SK-N-SH (cell line): ENCODE results near the gene PRKN. TPM values are rescaled to one million over a fixed set of nuclear protein-coding genes. Genes with fewer than 3 reads are reported as not detected.

Source experiments
- CTCF ChIA-PET: fragments of 300-600, 350-600 bp; formaldehyde crosslinking; extraction: SDS; loops from one replicate; lab custom pipeline; 2021; lab: Yijun Ruan, JAX
- POLR2A ChIA-PET: fragments of 350-600 bp; sonication (Branson Sonifier 250); formaldehyde crosslinking; extraction: SDS; loops from one replicate; lab custom pipeline; 2020; ENCODE audit warnings: antibody characterized with exemption, inconsistent platforms; lab: Yijun Ruan, JAX
- DNase-seq: peaks from one replicate; pipeline ENCODE4 v3.0.0; 2012
- H2AFZ ChIP-seq: fragments of 200-600 bp; sonication (generic); 2 replicates; pipeline ENCODE4 v1.8.1; 2016; ENCODE audit warnings: antibody characterized with exemption, mild to moderate bottlenecking, low read depth
- H3F3A ChIP-seq: fragments of 200-600 bp; sonication (generic); replicated peaks from 2 replicates; pipeline ENCODE3; 2016; ENCODE audit warnings: antibody characterized with exemption, mild to moderate bottlenecking; ENCODE audit not compliant: insufficient read depth
- H3K27ac ChIP-seq, 2 experiments: fragments of 200-500 bp in 1 of 2; fragments of 200-600 bp in 1 of 2; sonication (Bioruptor generic) in 1 of 2; sonication (generic), shearing (Covaris generic) in 1 of 2; 2 replicates each; pipeline versions ENCODE4 v1.5.1 to v1.6.1; 2014 to 2016; ENCODE audit warnings: low read depth in 2 of 2, inconsistent platforms in 1 of 2, low read length in 1 of 2, mild to moderate bottlenecking in 1 of 2, mixed read lengths in 1 of 2
- H3K27me3 ChIP-seq: fragments of 200-600 bp; sonication (generic), shearing (Covaris generic); 2 replicates; pipeline ENCODE4 v1.6.1; 2016; ENCODE audit warnings: mixed run types; ENCODE audit not compliant: insufficient read depth
- H3K36me3 ChIP-seq, 2 experiments: fragments of 200-500 bp in 1 of 2; fragments of 200-600 bp in 1 of 2; sonication (Bioruptor generic) in 1 of 2; sonication (generic) in 1 of 2; replicated peaks in 1 of 2; 2 replicates each; pipeline versions ENCODE3 to v1.5.1; 2014 to 2016; ENCODE audit warnings: low read length in 1 of 2, mild to moderate bottlenecking in 1 of 2; ENCODE audit not compliant: insufficient read depth in 2 of 2, control insufficient read depth in 1 of 2
- H3K4me1 ChIP-seq, 2 experiments: fragments of 200-500 bp in 1 of 2; fragments of 200-600 bp in 1 of 2; sonication (Bioruptor generic) in 1 of 2; sonication (generic), shearing (Covaris generic) in 1 of 2; 2 replicates each; pipeline versions ENCODE4 v1.5.1 to v1.6.1; 2014 to 2016; ENCODE audit warnings: low read depth in 1 of 2, low read length in 1 of 2, mixed run types in 1 of 2; ENCODE audit not compliant: insufficient read depth in 2 of 2, control insufficient read depth in 1 of 2
- H3K4me2 ChIP-seq: fragments of 200-600 bp; sonication (generic), shearing (Covaris generic); 2 replicates; pipeline ENCODE4 v1.6.1; 2017; ENCODE audit warnings: mixed run types
- H3K4me3 ChIP-seq, 2 experiments: fragments of 200-500 bp in 1 of 2; fragments of 200-600 bp in 1 of 2; sonication (Bioruptor generic) in 1 of 2; sonication (generic), shearing (Covaris generic) in 1 of 2; 2 replicates each; pipeline versions ENCODE4 v1.5.1 to v1.8.1; 2014 to 2016; ENCODE audit warnings: low read depth in 2 of 2, inconsistent platforms in 1 of 2, low read length in 1 of 2, mild to moderate bottlenecking in 1 of 2, mixed read lengths in 1 of 2, moderate library complexity in 1 of 2
- H3K79me2 ChIP-seq: fragments of 200-600 bp; sonication (generic); 2 replicates; pipeline ENCODE4 v1.8.1; 2017; ENCODE audit warnings: mild to moderate bottlenecking; ENCODE audit not compliant: insufficient read depth
- H3K9ac ChIP-seq: fragments of 200-600 bp; sonication (generic); 2 replicates; pipeline ENCODE4 v1.6.1; 2017; ENCODE audit warnings: mixed run types
- H3K9me2 ChIP-seq: fragments of 200-600 bp; sonication (generic); 2 replicates; pipeline ENCODE4 v1.6.1; 2017; ENCODE audit warnings: mixed run types
- H3K9me3 ChIP-seq: fragments of 200-600 bp; sonication (generic); 2 replicates; pipeline ENCODE4 v1.6.1; 2017; ENCODE audit warnings: mixed run types, mild to moderate bottlenecking, moderate library complexity
- H4K20me1 ChIP-seq: fragments of 200-600 bp; sonication (generic); 2 replicates; pipeline ENCODE4 v1.6.1; 2017; ENCODE audit warnings: mild to moderate bottlenecking, mixed run types; ENCODE audit not compliant: insufficient read depth
- EP300 ChIP-seq, 2 experiments: IDR thresholded peaks; 2 replicates each; pipeline versions ENCODE4 v1.4.0 to v1.6.1; 2012; ENCODE audit warnings: borderline replicate concordance in 1 of 2, low read depth in 1 of 2, low read length in 1 of 2
- FOSL2 ChIP-seq: IDR thresholded peaks from 2 replicates; pipeline ENCODE4 v1.4.0; 2012; ENCODE audit warnings: low read depth, mild to moderate bottlenecking, moderate library complexity, borderline replicate concordance
- FOXM1 ChIP-seq: IDR thresholded peaks from 2 replicates; pipeline ENCODE4 v1.4.0; 2012; ENCODE audit warnings: low read depth, mild to moderate bottlenecking
- GATA2 ChIP-seq: sonication (generic); formaldehyde crosslinking; IDR thresholded peaks from 2 replicates; pipeline ENCODE4 v1.5.0; 2020; ENCODE audit warnings: mild to moderate bottlenecking, missing genetic modification reagents
- JUND ChIP-seq: IDR thresholded peaks from 2 replicates; pipeline ENCODE4 v1.4.0; 2012
- MXI1 ChIP-seq: IDR thresholded peaks from 2 replicates; pipeline ENCODE4 v1.6.1; 2012; ENCODE audit warnings: mild to moderate bottlenecking, low read depth, low read length, improper control_type of control experiment
- NFIC ChIP-seq: IDR thresholded peaks from 2 replicates; pipeline ENCODE4 v1.4.0; 2012; ENCODE audit warnings: borderline replicate concordance
- NRF1 ChIP-seq: IDR thresholded peaks from 2 replicates; pipeline ENCODE4 v1.6.1; 2012; ENCODE audit warnings: low read depth, mild to moderate bottlenecking, low read length
- RCOR1 ChIP-seq: fragments of 150-350 bp; IDR thresholded peaks from 2 replicates; pipeline ENCODE4 v1.6.1; 2017; ENCODE audit warnings: antibody characterized with exemption, low read length
- REST ChIP-seq: IDR thresholded peaks from 2 replicates; pipeline ENCODE4 v1.6.1; 2012; ENCODE audit warnings: mild to moderate bottlenecking, low read depth, low read length, moderate library complexity
- RFX5 ChIP-seq: IDR thresholded peaks from 2 replicates; pipeline ENCODE4 v1.6.1; 2012; ENCODE audit warnings: mild to moderate bottlenecking, improper control_type of control experiment, low read length
- SMC3 ChIP-seq: IDR thresholded peaks from 2 replicates; pipeline ENCODE4 v1.6.1; 2012; ENCODE audit warnings: low read depth, low read length, improper control_type of control experiment
- TCF12 ChIP-seq: IDR thresholded peaks from 2 replicates; pipeline ENCODE4 v1.4.0; 2012
- USF1 ChIP-seq: IDR thresholded peaks from 2 replicates; pipeline ENCODE4 v1.4.0; 2012; ENCODE audit warnings: low read depth, borderline replicate concordance
- USF2 ChIP-seq: fragments of 150-350 bp; IDR thresholded peaks from 2 replicates; pipeline ENCODE4 v1.6.1; 2017; ENCODE audit warnings: antibody characterized with exemption, low read length, low read depth, borderline replicate concordance
- WGBS: methylation state at CpG from one replicate; pipeline ENCODE4 v1.1.6; 2017; ENCODE audit warnings: low lambda C conversion rate; 5-methylcytosine and 5-hydroxymethylcytosine counted together
- polyA plus RNA-seq, 3 experiments: library from polyadenylated mRNA; depleted of rRNA; stranded (reverse); fragments of >200 nt; gene quantifications; 2 replicates each; pipeline ENCODE4 v1.2.3, GENCODE V29; 2012
- TF ChIP-seq, protein P1 (sequence below): IDR thresholded peaks from 2 replicates; pipeline ENCODE4 v1.4.0; 2012; ENCODE audit warnings: low read depth

PRKN gene
- polyA plus RNA-seq, 1 of the 3 experiments (the other 2 are of a cell fraction): 0.76 TPM

GRCh38 chr6:161486361-161487216, 1241.0 kb downstream of the PRKN start:
- Histone ChIP-seq H3K36me3 (no peaks in the 10 kb centered on the region), H3K4me1 (peaks cover 4 to 10% of the 10 kb centered on the region in 2 experiments; a peak in 3 of 4 replicates), H3K79me2 (no peaks in the 10 kb centered on the region), H4K20me1 (no peaks in the 10 kb centered on the region), H3K9ac (peak overlapping the region; percentile 15; the same call in 1 of the 2 replicates), H3K4me2 (no peak overlapping the region; the same call in 1 of the 2 replicates), H3K27me3 (no peaks in the 10 kb centered on the region), H2AFZ (peak overlapping the region; percentile 36; the same call in 1 of the 2 replicates), H3K4me3 (no peak overlapping the region), H3F3A (no peaks in the 10 kb centered on the region), H3K9me3 (no peaks in the 10 kb centered on the region), H3K9me2 (no peaks in the 10 kb centered on the region), H3K27ac (peak overlapping the region; percentile 37 to 39; a peak in 3 of 4 replicates)
- no peak for TF ChIP-seq NRF1
- TF ChIP-seq FOXM1: no peak
- peak; percentile 54; the same call in 1 of the 2 replicates for TF ChIP-seq FOSL2
- TF ChIP-seq SMC3: no peak
- peak; percentile 36 for TF ChIP-seq JUND
- TF ChIP-seq TCF12: peak; percentile 31; the same call in 1 of the 2 replicates
- TF ChIP-seq REST: no peak
- TF ChIP-seq EP300 (IDR thresholded peaks at IDR 0.05; ENCODE audit: borderline replicate concordance in 1 of 2, low read depth in 1 of 2, low read length in 1 of 2): 0 out of 4 replicates have a peak, but pooled peaks of 1 of the 2 experiments have one; percentile 13
- ChIA-PET CTCF (interaction anchor here (0.6 to 1.8 kb wide), 4 partner anchors 11 to 68 kb away, joined by 3 to 8 read pairs (median 4); no protein-coding TSS in a partner anchor), POLR2A (no interaction called here)
- DNase-seq: peak; percentile 24
- WGBS: 13% methylated on average over 7 of the region's 7 CpGs

- ChIA-PET CTCF (interaction anchor here (1.5 to 1.6 kb wide), 3 partner anchors 25 to 64 kb away, joined by 3 to 6 read pairs (median 5); no protein-coding TSS in a partner anchor), POLR2A (no interaction called here)
- no peak for DNase-seq
- Histone ChIP-seq H3F3A (no peaks in the 10 kb centered on the region), H3K27ac (no peak overlapping the region), H3K4me2 (no peak overlapping the region), H4K20me1 (no peaks in the 10 kb centered on the region), H3K36me3 (no peaks in the 10 kb centered on the region), H3K27me3 (no peaks in the 10 kb centered on the region), H3K9ac (no peak overlapping the region), H3K4me1 (peaks cover 4 to 21% of the 10 kb centered on the region in 2 experiments; a peak in 3 of 4 replicates), H3K79me2 (no peaks in the 10 kb centered on the region), H3K4me3 (no peak overlapping the region), H2AFZ (no peak overlapping the region), H3K9me2 (no peaks in the 10 kb centered on the region), H3K9me3 (no peaks in the 10 kb centered on the region)
- WGBS: 69% methylated on average over 3 of the region's 3 CpGs
- no peak for TF ChIP-seq EP300 (IDR thresholded peaks at IDR 0.05; ENCODE audit: borderline replicate concordance in 1 of 2, low read depth in 1 of 2, low read length in 1 of 2)
- no peak for TF ChIP-seq MXI1
- no peak for TF ChIP-seq FOXM1
- TF ChIP-seq USF2: no peak
- TF ChIP-seq, protein P1, sequence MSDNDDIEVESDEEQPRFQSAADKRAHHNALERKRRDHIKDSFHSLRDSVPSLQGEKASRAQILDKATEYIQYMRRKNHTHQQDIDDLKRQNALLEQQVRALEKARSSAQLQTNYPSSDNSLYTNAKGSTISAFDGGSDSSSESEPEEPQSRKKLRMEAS: no peak
- TF ChIP-seq RFX5: no peak
- TF ChIP-seq USF1: no peak
- TF ChIP-seq NFIC: no peak
- TF ChIP-seq RCOR1: no peak
- TF ChIP-seq GATA2: no peak
Observed at GRCh38 chr6:161482517-161482858, 1245.1 kb downstream of the PRKN start.
